ENCODE measurements around the gene GPC5.

DNA sequence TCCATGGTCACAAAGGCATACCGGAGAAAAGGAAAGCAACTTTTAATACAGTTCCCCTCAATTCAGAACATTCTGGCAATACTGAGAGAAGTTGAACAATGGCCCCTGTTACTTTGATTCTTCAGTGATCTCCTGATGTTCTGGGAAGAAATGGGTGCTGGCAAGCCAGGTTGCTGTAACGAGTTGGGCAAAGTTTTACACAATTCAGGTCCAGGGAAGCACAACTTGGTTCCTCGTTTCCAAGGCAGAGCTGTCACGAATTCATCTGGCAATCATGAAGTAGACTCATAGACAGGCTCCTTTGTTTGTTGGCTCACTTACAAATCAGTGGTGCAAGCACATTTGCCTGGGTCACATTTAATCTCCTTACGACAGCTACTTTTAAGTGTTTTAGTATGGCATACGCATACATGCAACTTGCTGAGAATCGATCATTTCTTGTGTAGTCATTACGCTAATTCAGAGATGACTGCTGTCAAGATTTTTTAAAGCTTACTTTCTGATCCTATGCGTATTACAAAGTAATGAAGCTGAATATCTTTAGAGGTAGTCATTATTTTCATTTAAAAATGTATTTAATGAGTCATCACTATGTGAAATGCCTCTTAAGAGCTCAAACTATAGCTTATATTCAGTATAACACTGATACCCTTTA, 174.7 kb downstream of the GPC5 start:
- TF ChIP-seq EZH2phosphoT487 (IDR thresholded peaks at IDR 0.05; ENCODE audit: insufficient read depth, low read depth): no peak
- no peak for TF ChIP-seq EZH2 (IDR thresholded peaks at IDR 0.05; ENCODE audit: insufficient read depth, poor library complexity, severe bottlenecking)

Data from GM23248 (cell line).